DOHH2 (cell line): ENCODE data around the gene DCX.

Experiments used
- H3F3A ChIP-seq: fragments of 200-600 bp; sonication (generic), shearing (Covaris generic); 2 replicates; pipeline ENCODE4 v1.6.0; 2016; ENCODE audit warnings: antibody characterized with exemption, mild to moderate bottlenecking; ENCODE audit not compliant: control insufficient read depth, insufficient read depth
- H3K27ac ChIP-seq: fragments of 200-600 bp; sonication (generic); 2 replicates; pipeline ENCODE4 v1.5.1; 2014; ENCODE audit warnings: low read depth, mild to moderate bottlenecking, low read length, moderate library complexity
- H3K27me3 ChIP-seq: fragments of 200-600 bp; sonication (generic); 2 replicates; pipeline ENCODE4 v1.6.1; 2014; ENCODE audit warnings: mild to moderate bottlenecking, low read length, mixed read lengths; ENCODE audit not compliant: control insufficient read depth
- H3K36me3 ChIP-seq: fragments of 200-600 bp; sonication (generic); 2 replicates; pipeline ENCODE4 v1.6.1; 2014; ENCODE audit warnings: mild to moderate bottlenecking, low read length, moderate library complexity, mixed read lengths; ENCODE audit not compliant: control insufficient read depth
- H3K4me1 ChIP-seq: fragments of 200-600 bp; sonication (generic); 2 replicates; pipeline ENCODE4 v1.6.1; 2014; ENCODE audit warnings: mild to moderate bottlenecking, low read length, mixed read lengths; ENCODE audit not compliant: control insufficient read depth
- H3K4me2 ChIP-seq: fragments of 200-600 bp; sonication (generic); 2 replicates; pipeline ENCODE4 v1.6.0; 2014; ENCODE audit warnings: mild to moderate bottlenecking, low read length, moderate library complexity
- H3K4me3 ChIP-seq: fragments of 200-600 bp; sonication (generic); 2 replicates; pipeline ENCODE4 v1.5.1; 2014; ENCODE audit warnings: mild to moderate bottlenecking, low read length, mixed read lengths
- H3K79me2 ChIP-seq: fragments of 200-600 bp; sonication (generic); 2 replicates; pipeline ENCODE4 v1.6.1; 2014; ENCODE audit warnings: mild to moderate bottlenecking, low read length, mixed read lengths; ENCODE audit not compliant: control insufficient read depth
- H3K9me2 ChIP-seq: fragments of 200-600 bp; sonication (generic); replicated peaks from 2 replicates; pipeline ENCODE4 v1.6.1; 2014; ENCODE audit warnings: mild to moderate bottlenecking, low read length, mixed read lengths; ENCODE audit not compliant: control insufficient read depth
- H3K9me3 ChIP-seq: fragments of 200-600 bp; sonication (generic); 2 replicates; pipeline ENCODE4 v1.6.1; 2014; ENCODE audit warnings: antibody characterized with exemption, low read length, mixed read lengths; ENCODE audit not compliant: control insufficient read depth, insufficient read depth
- H4K20me1 ChIP-seq: fragments of 200-600 bp; sonication (generic); 2 replicates; pipeline ENCODE4 v1.6.0; 2014; ENCODE audit warnings: low read depth, mild to moderate bottlenecking, antibody characterized with exemption, low read length, moderate library complexity; ENCODE audit not compliant: control insufficient read depth, insufficient read depth
- CTCF ChIP-seq: fragments of 200-600 bp; sonication (generic); IDR thresholded peaks from one replicate; pipeline ENCODE4 v1.5.1; 2014; ENCODE audit warnings: antibody characterized with exemption, mild to moderate bottlenecking, low read depth, low read length; ENCODE audit not compliant: poor library complexity, severe bottlenecking
- EZH2phosphoT487 ChIP-seq: fragments of 200-600 bp; sonication (generic); IDR thresholded peaks from 2 replicates; pipeline ENCODE4 v1.6.1; 2017; ENCODE audit warnings: borderline replicate concordance, mild to moderate bottlenecking, antibody characterized with exemption, low read length, moderate library complexity, mixed read lengths

DCX gene

GRCh38 chrX:111262086-111262485 is 149.9 kb downstream of the DCX start:
- TF ChIP-seq CTCF (no peak), EZH2phosphoT487 (no peak)
- Histone ChIP-seq H3F3A (no peaks in the 10 kb centered on the region), H3K9me3 (no peaks in the 10 kb centered on the region), H4K20me1 (no peaks in the 10 kb centered on the region), H3K4me2 (no peak overlapping the region), H3K4me1 (no peaks in the 10 kb centered on the region), H3K4me3 (no peak overlapping the region), H3K9me2 (no peaks in the 10 kb centered on the region), H3K27me3 (no peaks in the 10 kb centered on the region), H3K79me2 (no peaks in the 10 kb centered on the region), H3K27ac (no peak overlapping the region), H3K36me3 (no peaks in the 10 kb centered on the region)

GRCh38 chrX:111260451-111260850 is 151.5 kb downstream of the DCX start:
- no peak for TF ChIP-seq EZH2phosphoT487
- no peak for TF ChIP-seq CTCF
- no peaks in the 10 kb centered on the region for H3K36me3 ChIP-seq
- no peaks in the 10 kb centered on the region for H3F3A ChIP-seq
- H3K9me3 ChIP-seq, result no peaks in the 10 kb centered on the region
- H3K27me3 ChIP-seq, result no peaks in the 10 kb centered on the region
- no peaks in the 10 kb centered on the region for H3K79me2 ChIP-seq
- H3K4me2 ChIP-seq, result no peak overlapping the region
- H4K20me1 ChIP-seq, result no peaks in the 10 kb centered on the region
- H3K27ac ChIP-seq, result no peak overlapping the region
- no peaks in the 10 kb centered on the region for H3K9me2 ChIP-seq
- H3K4me1 ChIP-seq, result no peaks in the 10 kb centered on the region
- H3K4me3 ChIP-seq, result no peak overlapping the region

GRCh38 chrX:111259559-111259958 is 152.4 kb downstream of the DCX start:
- no peaks in the 10 kb centered on the region for H4K20me1 ChIP-seq
- TF ChIP-seq EZH2phosphoT487 (no peak), CTCF (no peak)

GRCh38 chrX:111257733-111258132 is 154.3 kb downstream of the DCX start:
- Histone ChIP-seq H3K9me2 (no peaks in the 10 kb centered on the region), H4K20me1 (no peaks in the 10 kb centered on the region), H3K4me3 (no peak overlapping the region), H3F3A (no peaks in the 10 kb centered on the region), H3K9me3 (no peaks in the 10 kb centered on the region), H3K36me3 (no peaks in the 10 kb centered on the region), H3K27ac (no peak overlapping the region), H3K79me2 (no peaks in the 10 kb centered on the region), H3K4me2 (no peak overlapping the region), H3K4me1 (no peaks in the 10 kb centered on the region), H3K27me3 (no peaks in the 10 kb centered on the region)
- TF ChIP-seq EZH2phosphoT487, result no peak
- no peak for TF ChIP-seq CTCF

More at GRCh38 chrX:111259559-111259958, 152.4 kb downstream of the DCX start:
- no peaks in the 10 kb centered on the region for H3K79me2 ChIP-seq
- no peaks in the 10 kb centered on the region for H3K9me2 ChIP-seq
- no peaks in the 10 kb centered on the region for H3K27me3 ChIP-seq
- no peaks in the 10 kb centered on the region for H3K9me3 ChIP-seq
- H3K4me3 ChIP-seq, result no peak overlapping the region
- H3K36me3 ChIP-seq, result no peaks in the 10 kb centered on the region
- no peak overlapping the region for H3K4me2 ChIP-seq
- no peaks in the 10 kb centered on the region for H3K4me1 ChIP-seq
- H3K27ac ChIP-seq, result no peak overlapping the region
- H3F3A ChIP-seq, result no peaks in the 10 kb centered on the region
